Stimulated activated CD4-positive, alpha-beta T cell treated with anti-CD3 and anti-CD28 coated beads, Interleukin-4, amount 100 ng/mL, for 24 hours (primary cell): ENCODE measurements around the gene CLEC2D.

Experiments
- DNase-seq: peaks from one replicate; pipeline ENCODE4 v3.0.0-alpha.2; 2020

Gene CLEC2D, protein sequence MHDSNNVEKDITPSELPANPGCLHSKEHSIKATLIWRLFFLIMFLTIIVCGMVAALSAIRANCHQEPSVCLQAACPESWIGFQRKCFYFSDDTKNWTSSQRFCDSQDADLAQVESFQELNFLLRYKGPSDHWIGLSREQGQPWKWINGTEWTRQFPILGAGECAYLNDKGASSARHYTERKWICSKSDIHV

DNA sequence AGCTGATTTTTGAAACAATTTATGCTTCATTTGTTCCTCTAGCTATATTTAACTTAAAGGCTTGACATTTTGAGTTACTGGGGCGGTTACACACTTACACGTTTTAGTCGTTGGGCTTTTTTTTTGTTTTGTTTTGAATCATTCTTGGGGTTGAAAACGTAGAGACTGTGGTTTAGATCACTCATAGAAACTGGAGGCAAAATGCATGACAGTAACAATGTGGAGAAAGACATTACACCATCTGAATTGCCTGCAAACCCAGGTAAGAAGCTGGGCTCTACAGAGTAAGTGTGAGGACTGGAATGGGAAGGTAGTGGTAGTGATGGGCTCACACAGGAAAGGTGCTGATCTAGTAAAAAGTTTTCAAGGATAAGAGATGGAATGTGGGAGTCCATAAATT lies at the start of gene CLEC2D:
CLEC2D (plus strand) TSS at position 180 of the 400 bp plus-strand sequence; CDS start at position 202, 22 bp downstream.
- DNase-seq, result peak; percentile 69

DNA sequence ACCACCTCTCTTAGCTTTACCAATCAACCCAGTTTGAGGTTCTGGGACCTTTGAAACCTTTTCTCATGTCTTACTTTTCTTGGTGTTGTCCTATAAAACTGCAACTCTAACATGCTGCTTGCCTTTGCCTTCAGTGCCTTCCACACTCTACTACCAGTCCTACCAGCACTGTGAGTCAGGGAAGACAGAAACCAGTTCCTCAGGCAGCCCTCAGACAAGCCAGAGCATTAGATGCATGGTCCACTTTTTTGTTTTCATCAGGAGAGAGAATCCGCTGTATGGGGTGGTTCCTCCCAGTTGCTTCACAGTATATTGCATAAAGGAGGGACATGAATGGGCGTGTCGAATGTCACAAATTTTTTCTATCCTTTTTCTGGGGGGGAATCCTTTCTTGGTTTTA lies 44.5 kb upstream of the CLEC2D start:
- DNase-seq, result no peak

DNA sequence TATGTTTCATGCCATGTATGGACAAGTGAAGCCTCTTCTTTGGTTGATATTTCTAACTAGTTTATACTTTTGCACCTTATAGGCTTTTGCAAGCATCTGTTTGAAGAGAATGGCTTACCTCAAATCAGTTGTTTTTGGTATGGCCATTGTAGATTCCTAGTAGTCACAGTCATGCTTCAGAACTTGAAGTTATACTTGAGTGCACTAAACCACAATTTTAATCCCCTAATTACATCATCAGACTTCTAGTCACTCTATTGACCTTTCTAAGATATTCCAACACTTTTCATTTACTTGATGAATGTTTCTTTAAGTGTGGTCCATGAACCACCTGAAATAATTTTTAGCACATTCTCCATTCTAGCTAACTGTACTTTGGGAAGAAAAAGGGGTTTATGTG lies 43.2 kb upstream of the CLEC2D start:
- DNase-seq, result no peak

DNA sequence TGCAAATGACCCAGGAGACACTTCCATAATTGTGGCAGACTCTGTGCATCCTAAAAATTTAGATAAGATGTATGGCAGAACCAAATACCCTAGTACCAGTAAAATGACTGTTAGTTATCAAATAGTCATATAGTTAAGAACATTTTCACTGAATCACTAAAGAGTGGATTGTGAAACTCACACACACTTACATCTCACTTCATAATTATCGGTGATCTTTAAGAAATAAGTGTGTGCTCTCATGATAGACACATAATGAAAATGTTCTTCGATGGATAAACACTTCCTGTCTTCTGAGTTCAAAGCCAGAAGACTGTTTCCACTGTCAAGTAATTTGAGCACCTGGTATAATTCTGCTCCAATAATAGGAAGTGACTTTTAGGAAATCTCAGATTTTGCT lies 42.7 kb upstream of the CLEC2D start:
- DNase-seq, result no peak

DNA sequence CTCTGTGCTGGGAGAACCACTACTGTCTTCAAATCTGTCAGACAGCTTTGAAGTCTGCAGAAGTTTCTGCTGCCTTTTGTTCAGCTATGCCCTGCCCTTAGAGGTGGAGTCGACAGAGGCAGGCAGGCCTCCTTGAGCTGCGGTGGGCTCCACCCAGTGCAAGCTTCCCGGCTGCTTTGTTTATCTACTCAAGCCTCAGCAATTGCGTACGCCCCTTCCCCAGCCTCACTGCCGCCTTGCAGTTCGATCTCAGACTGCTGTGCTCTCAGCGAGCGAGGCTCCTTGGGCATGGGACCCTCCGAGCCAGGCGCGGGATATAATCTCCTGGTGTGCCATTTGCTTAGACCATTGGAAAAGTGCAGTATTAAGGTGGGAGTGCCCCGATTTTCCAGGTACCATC lies 36.7 kb upstream of the CLEC2D start:
- DNase-seq, result no peak

DNA sequence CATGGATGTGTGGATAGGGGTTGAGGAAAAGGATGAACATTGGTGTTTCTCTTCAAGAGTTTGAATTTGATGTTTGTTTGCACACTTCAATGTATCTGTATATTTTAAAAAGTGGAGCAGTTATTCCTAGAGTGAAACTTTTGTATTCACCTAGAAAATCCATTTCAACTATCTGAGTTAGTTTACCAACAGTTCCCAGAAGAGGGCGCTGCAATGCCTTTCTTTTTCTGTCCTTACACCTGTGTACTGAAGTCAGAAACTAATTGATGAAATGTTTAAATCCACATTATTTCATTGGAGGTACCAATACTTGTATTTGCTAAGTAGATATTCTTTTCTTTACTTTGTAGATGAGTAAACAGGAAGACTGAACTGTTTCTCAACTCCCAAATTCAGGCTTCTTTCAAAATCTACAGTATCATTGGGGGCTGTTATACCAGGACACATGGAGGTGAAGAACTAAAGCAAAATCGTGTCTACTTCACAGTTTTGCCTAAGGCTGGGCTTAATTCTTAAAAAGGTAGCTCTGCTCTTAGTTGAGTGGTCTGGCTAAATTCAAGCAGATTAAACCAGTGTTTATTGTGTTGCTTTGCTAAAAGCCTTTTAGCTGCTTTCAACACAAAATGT lies 35.2 kb upstream of the CLEC2D start:
- peak; percentile 88 for DNase-seq

DNA sequence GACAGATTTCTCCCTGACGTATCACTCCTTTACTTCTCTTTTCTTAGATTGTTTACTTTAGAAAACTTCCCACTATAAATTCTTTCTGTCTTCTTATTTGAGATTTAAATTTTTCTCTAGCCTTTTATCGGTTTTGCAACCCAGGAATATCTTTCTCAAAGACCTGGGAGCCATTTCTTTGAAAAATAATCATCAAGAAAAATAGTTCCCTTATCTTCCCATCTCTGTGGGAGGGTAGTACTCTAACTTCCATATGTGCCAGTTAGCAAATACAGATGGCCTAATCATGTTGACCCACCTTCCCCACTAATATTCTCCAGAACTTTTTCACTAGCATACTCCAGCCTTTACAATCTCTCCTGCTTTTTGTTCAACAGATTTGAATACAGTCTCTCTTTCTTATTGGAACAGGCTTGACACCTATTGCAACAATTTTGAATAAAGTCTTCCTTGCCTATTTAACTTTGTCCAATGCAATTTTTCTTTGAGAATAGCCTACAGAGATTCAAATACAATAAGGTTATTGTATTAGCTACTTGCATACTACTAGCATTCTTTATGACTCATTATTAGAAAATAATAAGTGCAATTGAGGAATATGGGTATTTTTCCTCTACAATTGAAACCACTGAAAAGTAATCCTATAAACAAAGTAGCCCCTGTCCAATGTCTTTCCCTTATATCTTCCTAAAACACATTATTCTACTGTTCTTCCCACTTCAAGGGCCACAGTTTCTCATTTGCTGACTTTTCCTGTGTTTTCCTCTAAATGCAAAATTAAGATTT lies 34.4 kb upstream of the CLEC2D start:
- DNase-seq, result no peak

DNA sequence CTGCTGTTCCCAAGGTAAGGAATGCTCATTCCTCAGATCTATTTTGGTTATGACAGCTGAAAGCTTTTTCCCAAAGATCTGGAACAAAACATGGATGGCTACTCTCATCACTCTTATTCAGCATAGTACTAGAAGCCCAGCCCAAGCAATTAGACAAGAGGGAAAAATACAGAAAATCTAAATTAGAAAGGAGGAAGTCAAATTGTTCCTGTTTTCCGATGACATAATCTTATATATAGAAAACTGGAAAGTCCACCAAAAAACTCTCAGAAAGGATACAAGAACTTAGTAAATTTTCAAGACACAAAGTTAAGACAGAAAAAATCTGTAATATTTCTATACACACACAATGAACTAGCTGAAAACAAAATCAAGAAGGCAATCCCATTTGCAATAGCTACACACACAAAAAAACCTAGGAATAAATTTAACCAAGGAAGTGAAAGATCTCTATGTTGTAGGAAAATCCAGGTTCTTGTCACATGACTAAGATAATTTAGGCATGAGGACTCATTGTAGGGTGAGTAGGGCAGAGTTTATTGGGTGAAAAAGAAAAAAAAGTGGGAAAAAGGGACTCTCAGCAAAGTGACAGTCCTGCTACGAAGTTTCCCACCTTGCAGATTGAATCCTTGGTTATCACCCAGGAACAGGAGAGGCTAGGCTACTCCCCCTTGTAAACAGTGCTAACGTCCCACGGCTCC lies 33.2 kb upstream of the CLEC2D start:
- DNase-seq, result no peak

DNA sequence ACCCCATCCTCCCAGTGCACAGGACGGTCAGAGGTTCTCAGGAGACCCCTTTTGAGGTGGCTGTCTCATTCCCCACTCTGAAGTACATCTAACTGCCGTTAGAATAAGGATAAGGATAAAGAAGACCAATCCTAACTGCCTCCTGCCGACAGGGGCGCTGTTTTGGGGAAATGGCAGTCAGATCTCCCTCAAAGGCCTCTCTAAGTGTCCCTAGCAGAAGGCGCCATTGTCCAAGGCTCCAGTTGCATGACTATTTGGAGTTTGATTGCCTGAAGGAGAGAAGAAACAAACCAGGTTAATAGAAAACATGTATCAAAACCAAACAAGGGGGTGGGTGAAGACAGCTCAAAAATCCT lies 32.7 kb upstream of the CLEC2D start:
- no peak for DNase-seq

DNA sequence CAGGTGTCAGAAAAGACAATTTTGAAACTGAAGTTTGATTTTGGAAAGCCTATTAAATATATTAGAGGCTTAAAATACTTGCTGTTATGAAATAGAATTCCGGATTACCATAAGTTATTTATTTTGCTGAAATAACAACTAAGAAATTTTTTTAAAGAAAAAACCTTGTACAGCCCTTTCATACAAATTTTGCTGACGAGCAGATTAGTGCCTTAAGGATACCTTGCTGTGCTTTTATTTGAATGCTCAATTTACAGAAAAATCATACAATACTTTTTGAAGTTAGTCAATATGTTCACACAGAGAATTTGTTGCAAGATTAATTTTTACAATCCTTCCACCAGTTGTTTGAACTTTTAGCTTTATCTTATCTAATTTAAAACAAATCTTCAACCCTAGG lies 29.5 kb upstream of the CLEC2D start:
- DNase-seq, result no peak

DNA sequence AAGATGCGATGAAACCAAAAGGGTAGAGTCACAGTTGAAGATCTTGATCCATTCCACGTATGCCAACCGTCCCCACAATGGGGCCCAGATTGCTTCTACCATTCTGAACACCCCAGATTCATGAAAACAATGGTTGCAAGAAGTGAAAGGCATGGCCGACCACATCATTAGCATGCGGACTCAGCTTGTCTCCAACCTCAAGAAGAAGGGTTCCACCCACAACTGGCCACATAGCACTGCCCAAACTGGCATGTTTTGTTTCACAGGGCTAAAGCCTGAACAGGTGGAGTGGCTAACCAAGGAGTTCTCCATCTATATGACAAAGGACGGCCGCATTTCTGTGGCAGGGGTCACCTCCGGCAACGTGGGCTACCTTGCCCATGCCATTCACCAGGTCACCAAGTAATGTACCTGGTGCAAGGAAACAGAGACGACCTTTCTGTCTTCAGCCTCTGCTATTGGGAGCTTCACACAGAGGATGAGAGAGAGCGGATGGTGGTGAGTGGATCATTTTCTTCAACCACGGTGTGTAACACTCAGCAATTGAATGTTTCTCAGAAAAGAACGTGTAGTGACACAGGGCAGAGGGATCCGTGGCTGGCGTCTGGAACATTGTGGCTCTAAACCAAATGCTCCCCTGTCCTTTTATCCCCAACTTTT lies 26.8 kb upstream of the CLEC2D start:
- DNase-seq, result no peak

DNA sequence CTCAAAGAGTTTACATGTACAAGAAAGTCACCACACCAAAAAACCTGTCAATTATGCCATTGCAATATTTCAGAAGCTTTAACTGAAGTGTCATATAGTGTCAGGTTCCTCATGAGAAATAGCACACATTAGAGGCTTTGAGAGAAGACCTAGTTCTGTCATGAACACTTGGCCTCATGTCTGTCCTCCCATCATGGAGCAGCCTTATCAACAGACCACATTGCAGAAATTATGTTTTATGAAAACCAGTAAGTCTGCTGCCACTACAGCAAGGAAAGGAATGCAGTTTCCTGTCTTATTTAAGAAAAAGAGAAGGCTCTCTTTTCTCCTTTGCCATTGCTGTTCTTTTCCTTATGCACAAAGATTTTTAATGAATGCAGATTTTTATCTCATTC lies 26.2 kb upstream of the CLEC2D start:
- DNase-seq, result no peak

DNA sequence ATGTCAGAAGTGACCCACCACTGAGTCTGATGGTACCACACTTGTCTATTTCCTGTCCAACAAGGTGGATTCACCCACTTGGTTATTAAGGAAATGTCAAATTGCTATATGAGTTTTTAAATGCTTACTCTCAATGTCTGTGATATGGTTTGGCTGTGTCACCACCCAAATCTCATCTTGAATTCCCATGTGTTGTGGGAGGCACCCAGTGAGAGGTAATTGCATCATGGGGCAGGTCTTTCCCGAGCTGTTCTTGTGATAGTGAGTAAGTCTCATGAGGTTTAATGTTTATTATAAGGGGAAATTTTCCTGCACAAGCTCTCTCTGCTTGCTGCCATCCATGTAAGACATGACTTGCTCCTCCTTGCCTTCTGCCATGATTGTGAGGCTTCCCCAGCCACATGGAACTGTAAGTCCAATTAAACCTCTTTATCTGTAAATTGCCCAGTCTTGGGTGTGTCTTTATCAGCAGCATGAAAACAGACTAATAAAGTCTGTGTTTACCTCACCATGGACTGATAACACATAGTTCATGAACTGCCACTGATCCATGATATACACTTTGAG lies 24.4 kb upstream of the CLEC2D start:
- peak; percentile 60 for DNase-seq

DNA sequence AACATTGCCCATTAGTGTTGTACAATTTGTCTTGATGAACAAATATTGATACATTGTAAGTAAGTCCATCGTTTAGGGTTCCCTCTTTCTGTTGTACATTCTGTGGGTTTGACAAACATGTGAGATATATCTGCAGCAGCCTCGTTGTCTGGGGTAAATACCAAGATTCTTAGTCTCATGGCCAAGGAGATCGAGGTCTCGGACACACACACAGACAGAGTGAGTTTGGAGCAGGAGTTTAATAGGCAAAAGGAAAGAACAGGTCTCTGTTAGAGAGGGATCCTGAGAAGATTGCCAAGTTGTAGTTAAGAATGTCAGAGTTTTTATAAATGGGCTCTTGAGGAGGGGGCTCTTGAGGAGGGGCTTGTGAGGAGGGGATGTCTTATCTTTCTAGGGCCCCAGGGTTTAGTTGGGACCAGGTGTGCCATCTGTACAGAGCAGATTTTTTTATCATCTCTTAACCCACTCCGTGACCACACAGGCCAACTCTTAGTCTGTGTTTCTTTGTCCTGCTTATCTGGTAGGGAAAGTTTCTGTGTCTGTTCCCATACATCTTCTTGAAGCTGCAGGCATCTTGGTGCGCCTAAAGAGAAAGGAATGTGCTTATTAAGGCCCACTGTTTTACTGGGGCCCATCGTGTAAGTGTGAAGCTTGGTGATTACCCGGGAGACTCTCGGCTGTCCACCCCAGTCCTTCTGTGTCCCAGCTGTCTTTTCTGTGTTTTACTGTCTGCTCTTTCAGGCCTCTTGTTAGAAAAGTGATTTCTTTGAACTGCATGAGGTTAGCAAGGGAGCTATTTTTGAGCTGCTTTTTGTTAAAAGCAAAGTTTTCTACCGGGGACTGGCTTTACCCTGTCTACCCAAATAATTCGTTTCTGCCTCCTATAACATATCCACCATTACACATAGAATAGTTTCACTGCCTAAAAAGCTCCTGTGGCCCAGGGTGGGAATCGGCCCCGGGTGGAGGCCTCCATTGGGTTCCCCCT lies 22.4 kb upstream of the CLEC2D start:
- DNase-seq, result no peak

DNA sequence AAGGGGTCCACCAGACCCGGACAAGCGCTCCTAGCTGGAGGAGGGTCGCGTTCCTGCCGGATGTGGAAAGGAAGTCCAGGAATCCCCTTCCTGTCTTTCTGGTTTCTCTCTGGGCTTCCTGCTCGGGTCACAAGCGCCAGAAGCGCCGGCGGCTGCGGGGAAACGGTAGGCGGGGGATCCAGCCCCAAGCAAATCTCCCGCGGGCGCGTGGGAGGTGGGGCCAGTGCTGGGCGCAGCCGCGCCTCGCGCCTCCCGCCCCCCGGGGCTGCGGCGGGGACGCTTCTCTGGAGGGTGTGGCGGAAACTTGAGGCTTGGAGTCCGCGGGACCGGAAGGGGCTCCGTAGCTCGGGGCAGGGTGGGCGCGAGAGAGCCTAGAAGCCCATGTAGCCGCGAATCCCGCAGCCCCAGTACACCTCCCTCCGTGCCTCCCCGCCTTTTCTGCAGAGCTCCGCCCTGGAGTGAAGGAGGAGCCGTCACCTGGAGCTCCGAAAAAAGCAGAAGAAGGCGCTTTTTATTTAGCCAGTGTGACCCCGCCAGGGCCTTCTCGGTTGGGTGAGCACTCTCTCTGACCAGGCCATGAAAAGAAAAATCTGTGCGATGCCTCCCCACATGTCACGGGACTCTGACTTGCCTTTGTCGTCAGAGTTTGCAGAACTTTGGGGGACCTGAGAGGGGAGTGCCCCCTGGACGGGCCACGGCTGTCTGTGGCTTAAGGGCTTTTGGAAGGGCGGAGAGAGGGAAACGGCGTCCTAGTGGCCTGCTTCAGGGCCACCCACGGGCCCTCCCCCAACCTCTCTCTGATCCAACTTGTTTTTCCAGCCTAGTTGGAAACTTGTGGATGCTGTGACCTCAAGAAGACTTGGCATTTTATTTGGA lies 21.4 kb upstream of the CLEC2D start:
- DNase-seq, result peak; percentile 90

DNA sequence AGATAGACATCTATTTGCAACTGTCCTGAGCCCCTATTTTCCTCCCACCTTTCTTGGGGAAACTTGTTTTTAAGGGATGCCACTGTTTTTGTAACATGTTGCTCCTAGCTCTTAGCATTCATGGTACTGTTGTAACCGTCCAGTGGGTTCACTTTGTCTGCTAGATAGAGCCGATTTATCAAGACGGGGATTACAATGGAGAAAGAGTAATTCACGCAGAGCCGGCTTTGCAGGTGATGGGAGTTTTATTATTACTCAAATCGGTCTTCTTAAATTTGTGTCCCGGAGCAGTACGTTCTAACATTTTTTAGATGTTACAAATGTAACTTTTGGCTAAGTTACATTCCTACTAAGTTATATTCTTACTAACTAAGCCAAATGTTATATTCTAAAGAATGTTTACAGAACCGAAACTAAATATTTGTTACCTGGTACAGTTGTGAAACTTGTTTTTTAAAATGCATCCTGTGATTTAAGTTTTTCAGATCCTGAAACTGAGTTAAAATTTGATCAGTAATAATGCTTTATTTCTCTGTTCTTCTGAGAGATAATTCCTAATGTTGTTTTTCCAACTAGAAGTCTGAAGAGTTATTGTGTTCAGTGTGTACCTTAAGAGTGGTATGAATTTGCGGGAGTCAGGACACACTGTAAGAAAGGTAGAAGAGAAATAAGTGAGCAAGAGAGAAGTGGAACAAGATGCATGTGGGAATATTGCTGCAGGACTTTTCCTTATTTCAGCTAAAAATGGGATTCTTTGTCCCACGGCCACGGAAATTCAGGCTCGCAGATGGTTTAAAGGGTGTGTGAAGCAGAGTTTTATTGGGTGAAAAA lies 20.6 kb upstream of the CLEC2D start:
- DNase-seq, result no peak

DNA sequence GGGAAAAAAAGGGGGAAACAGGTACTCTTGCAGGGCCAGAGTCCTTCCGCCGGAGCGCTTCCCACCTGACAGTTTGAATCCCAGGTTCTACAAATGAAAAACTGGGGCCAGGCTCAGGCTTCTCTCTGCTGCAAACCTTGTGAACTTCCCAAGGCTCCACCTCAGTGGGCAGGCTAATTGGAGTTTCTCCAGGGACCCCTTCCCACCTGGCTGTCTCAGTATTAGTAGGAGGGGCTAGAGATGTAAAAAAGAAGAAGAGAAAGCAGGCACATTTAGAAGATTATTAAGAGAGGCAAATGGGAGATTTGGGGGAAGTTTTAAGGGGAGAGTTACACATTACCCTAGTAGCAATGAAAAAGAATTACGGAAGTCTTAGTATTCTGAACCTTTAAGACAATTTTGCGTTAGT lies 20.0 kb upstream of the CLEC2D start:
- peak; percentile 45 for DNase-seq

DNA sequence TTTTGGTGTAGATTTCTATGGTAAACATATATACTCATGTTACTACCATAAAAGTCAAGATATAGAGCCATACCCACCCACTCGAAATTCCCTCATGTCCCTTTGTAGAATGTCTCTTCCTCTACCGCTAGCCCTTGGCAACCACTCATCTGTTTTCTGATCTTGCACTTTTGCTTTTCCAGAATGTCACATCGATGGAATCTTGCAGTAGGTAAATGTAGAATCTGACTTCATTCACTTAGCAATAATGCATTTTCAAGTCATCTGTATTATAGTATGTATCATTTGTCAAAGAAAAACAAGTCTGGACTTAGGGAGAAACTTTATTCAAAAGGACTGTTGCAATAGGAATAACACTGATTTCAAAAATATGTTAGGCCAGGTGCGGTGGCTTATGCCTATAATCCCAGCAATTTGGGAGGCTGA lies 19.3 kb upstream of the CLEC2D start:
- DNase-seq, result no peak

DNA sequence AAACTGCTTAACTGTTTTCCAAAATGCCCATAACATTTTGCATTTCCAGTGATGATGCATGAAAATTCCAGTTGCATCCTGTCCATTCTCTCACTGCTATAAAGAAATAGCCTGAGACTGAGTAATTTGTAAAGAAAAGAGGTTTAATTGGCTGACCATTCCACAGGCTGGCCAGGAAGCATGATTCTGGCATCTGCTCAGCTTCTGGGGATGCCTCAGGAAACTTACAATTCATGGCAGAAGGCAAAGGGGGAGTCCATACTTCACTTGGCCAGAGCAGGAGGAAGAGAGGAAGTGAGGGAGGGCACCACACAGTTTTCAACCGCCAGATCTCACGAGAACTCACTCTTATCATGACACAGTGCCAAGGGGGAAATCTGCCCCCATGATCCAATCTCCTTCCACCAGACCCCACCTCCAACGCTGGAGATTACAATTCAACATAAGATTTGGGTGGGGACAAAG lies 18.2 kb upstream of the CLEC2D start:
- peak; percentile 60 for DNase-seq
